NCI-H1417 (cell line): ENCODE measurements around the gene HPCAL1.

Experiments
- DNase-seq, 3 experiments: peaks; one replicate each; lab custom pipeline; 2025; lab: John Stamatoyannopoulos, UW

Gene HPCAL1

DNA sequence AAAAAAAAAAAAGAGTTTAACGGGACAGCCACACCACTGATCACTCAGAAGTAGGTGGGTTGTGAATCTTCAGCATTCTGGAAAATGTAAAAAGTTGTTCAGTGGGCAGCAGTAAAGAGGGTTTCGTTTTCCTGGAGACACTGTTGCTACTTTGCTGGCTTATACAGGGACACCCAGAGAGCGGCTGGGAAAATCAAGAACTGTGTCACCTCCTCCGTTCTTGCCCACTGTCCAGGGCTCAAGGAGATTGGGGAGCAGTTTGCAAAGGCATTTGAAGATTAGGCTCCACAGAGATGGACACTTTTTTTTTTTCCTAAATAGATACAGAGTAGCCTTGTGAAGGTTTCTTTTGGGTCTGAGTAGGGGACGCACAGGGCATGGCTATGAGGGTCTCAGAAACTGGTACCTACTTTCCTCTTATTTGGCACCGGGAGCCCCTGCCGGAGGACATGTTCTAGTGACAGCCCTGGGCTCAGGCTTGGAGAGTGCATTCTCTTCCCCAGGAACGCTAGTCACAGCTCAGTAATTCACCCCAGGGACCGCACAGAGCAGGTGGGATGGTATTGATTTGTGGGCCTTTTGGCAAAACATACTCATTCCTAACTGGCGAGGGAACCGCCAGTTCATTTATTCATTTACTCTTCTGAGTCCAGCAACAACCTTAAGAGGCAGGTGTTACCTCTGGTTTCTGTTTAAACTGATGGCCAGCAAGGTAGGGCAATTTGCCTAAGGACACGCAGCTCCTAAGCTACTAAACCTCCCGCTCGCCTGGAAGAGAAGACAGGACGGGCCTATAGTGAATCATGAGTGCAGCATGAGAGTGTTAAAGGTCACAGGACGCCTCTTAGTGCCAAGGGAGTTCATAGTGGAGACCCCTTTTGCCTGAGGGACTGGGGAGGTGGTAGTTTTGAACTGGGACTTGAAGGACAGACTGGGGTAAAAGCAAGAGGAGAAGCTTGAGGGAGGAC, 53.1 kb downstream of the HPCAL1 start:
- peak in 2 of 3 experiments; percentile 37 to 91 for DNase-seq

DNA sequence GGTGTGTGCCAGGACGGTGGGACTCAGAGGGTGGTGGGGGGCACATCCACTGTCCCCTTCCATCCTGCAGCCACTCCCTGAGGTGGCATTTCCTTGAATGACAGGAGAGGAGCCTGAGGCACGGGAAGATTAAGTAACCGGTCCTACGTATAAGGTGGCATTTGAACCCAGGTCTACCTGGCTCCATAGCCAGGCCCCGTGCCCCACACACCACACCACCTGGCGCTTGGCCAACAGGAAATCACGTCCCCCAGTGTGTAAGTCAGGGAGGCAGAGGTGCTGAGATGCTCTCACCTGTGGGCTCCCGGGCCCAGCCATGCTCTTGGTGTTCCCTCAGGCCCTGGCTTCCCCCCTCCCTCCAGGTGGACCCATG, 53.7 kb downstream of the HPCAL1 start:
- DNase-seq, result peak in 1 of 3 experiments; percentile 21

- peak in 1 of 3 experiments; percentile 46 for DNase-seq
Measured at GRCh38 chr2:10357193-10358169, 54.8 kb downstream of the HPCAL1 start.

GRCh38 chr2:10359246-10359645, 56.5 kb downstream of the HPCAL1 start:
- DNase-seq, result no peak

DNA sequence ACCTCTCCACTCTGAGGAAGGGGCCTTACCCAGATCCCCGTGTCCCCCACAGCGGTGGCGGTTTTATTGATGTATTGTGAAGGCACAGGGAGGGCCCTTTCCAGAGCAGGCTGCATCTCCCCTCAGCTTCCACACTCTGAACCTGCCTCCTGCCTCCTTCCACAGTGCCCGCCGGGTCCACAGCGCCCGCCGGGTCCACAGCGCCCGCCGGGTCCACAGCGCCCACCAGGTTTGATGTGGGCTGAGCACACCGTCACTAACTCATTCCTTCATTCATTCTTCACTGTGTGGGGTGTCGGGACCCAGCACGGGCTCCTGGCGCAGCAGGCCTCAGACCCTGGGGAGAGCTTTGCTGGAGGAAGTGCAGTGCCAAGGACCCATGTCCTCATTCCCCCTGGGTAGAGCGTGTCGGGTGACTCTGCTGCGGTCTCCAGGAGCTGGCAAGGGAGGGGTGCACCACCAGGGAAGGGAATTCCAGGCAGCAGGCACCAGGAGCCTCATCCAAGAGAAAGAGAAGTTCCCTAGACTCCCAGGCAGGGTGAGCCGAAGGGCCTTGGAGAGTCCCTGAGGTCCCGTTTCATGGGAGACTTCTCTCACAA, 57.1 kb downstream of the HPCAL1 start:
- no peak for DNase-seq

DNA sequence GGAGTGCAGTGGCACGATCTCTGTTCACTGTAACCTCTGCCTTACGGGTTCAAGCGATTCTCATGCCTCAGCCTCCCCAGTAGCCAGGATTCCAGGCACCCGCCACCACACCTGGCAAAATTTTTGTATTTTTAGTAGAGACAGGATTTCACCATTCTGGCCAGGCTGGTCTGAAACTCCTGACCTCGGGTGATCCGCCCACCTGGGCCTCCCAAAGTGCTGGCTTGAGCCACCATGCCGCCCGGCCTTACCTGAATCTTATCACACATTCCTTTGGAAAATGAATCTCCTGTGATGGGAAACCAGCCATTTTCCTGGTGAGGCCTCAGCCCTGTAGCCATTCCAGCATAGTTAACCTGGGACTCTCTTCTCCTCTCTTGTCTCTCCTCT, 57.8 kb downstream of the HPCAL1 start:
- no peak for DNase-seq

GRCh38 chr2:10360850-10361588, 58.3 kb downstream of the HPCAL1 start:
- no peak for DNase-seq

DNA sequence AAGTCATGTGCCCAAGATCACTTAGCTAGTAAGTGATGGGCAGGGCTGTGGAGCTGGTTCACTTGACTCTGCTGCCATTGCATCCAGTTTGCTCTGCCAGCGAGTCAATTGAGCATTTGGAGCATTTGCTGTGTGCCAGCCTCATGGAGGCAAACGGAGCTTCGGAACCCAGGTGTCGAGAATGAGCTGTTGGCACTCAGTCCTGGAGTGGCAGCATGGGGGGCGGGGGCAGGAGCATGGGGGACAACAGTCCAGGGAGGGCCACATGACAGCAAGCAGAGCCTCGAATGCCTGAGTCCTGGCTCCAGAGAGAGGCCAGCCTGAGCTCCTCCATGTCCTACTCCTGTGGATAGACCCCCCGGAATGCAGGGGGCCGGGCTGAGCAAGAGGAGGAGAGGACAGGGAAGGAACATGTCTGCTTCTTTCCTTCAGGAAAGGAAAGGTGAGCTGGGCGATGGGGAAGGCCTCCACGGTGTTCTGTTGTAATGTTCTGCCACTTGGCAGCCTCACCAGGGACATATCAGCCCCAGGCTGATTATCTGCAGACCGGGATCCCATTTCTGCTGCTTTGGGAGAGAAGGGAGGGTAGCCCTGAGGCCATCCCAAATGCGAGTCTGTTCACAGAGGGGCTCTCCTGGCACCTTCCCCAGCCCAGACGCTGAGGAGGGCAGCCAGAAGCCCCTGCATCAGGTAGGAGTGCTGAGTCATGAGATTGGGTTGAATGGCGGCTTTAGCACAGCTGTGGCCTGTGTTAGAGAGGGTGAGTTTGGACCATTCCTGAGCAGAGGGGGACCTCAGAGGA, 59.6 kb downstream of the HPCAL1 start:
- DNase-seq, result no peak

DNA sequence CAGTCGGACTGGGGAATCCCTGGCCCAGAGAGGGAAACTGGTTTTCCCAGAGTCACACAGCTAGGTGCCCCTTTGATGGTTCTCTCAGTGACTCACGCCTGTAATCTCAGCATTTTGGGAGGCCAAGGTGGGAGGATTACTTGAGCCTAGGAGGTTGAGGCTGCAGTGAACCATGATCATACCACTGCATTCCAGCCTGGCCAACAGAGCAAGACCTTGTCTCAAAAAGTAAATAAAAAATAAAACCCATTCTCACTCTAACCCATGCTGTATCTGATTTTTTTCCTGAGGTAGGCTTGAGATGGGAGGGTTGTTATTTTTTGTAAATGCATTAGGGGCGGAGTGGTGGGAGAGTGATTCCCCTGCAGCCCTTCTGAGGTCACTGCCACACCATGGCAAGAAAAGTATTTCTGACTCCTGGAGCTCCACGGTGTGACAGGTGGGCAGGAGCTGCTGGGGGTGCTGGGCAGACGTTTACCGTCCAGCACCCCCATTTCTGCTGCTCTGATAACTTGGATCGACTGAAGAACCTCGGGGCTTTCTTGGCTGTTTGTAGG, 60.3 kb downstream of the HPCAL1 start:
- no peak for DNase-seq

DNA sequence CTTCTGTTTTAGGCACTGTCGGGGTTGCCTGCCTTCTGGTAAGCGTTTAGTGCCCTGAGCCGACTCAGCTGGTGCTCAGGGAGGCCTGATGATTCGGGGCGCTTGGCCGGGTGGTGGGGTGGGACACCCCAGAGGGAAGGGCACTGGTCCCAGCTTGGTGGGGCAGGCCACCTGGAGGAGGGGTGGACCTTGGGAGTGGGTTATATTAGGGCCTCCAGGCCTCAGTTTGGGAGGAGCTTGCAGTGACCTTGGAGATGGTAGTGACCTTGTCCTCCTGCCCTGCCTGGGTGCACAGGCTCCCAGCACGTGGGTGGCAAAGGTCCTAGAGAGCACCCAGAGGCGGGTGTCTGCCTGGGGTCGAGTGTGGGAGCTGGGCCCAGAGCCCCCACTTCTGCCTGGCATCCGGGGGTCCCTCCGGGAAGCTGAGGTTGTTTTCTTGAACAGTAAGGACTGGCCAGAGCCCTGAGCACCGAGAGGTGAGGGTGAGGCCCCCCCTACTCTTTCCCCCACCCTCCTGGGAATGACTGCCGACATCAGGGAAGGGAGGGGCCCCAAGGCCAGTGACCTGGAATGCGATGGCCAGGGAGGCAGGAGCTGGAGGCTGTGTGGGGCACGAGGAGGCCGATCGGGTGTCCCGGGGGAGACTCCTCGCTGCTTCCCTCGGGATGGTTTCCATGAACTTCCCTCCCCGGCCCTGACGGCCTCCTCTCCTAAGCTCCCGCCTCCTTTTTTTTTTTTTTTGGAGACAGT, 61.3 kb downstream of the HPCAL1 start:
- no peak for DNase-seq

DNA sequence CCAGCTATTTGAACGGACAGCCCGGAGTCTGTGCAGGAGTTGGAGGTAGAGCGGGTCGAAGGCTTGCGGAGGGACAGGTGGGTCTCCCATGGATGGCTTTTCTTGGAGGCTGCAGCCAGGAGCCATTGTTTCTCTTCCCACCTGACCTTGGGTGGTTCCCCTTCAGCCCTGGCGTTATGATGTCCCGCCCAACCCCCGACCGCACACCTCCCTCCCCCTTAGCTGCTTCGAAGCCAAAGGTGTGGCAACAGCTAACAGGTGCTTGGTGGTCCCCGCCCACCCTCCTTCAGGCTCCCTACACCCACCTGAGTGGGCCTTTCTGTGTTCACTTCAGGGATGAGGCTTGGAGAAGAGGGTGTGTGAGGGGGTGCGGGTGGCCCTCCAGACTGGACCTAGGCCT, 62.7 kb downstream of the HPCAL1 start:
- no peak for DNase-seq

DNA sequence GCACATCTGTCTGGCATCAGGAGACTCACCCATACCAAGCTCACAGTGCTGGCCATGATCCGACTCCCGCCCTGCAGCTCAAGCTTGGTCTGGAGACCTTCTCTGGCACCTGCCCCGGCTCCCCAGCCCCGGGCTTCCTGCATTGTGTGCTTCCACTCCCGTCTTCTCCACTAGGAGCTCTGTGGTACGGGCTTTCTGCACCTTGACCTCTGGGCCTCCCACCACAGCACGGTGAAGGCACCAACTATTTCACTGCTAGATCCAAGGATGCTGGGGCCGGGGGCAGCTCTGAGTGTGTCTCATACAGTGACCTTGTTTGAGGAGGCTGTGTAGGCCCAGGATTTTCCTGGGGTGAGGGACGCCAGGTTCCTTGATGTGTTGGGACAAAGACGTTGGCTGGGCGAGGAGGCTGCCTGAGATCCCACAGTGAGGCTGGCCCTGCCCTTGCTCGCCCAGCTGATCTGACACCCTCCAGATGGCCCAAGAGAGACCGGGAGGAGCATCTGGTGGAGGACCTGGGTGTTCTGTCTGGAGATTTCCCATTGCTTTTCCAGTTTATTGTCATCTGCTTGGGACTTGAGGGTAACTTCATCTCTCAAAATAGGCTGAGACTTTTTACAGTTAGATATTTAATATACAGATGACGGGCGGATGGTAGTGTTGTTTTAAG, 64.0 kb downstream of the HPCAL1 start:
- no peak for DNase-seq

- DNase-seq, result no peak
Measured at GRCh38 chr2:10367472-10368439, 65.1 kb downstream of the HPCAL1 start.

DNA sequence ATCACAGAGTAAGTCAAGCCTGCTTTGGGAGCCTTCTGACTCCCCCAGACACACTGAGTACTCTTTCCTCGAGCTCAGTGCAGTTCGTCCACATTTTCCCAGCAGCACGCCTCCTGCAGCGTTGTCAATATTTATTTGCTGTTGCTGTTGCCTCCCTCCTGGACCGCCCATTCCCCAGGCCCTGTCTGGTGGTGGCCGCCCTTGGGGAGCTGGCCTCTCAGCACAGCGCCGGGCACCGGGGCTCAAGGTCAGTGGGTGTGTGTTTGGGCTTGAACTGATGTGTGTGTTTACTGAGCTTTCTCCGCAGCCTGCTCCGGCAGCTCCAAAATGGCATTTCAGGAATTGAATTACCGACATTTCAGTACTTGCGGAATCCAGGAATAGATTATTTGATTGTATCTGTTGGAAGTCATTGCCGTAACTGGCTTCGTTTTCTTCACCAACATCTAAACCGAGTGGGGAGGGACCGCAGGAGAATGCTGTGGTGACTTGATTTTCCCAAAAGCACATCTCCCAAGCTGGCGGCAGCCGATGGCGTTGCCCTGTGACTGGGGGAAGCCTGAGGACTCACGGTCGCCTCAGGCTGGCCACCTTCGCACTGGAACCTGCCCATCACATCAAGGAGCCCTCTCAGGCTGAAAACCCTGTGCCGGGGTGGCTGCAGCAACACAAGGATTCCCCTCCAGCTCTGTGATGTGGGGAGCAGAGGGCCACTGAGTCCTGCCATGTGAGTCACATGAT, 66.0 kb downstream of the HPCAL1 start:
- DNase-seq, result no peak

GRCh38 chr2:10369269-10370255, 66.9 kb downstream of the HPCAL1 start:
- no peak for DNase-seq

- no peak for DNase-seq
Measured at GRCh38 chr2:10370390-10370789, 67.7 kb downstream of the HPCAL1 start.
